Mesenteric fat pad (tissue), 1 donor: ENCODE results near the gene SYMPK. TPM values are rescaled to one million over a fixed set of nuclear protein-coding genes. Genes with fewer than 3 reads are reported as not detected.
"Not testable (repeated sequence)": the region's sequence is repeated elsewhere in the genome, so short reads cannot be mapped to it uniquely, and the experiment has no call there.

Experiments
- DNase-seq: peaks from one replicate; pipeline ENCODE4 v3.0.0-alpha.2; 2020; ENCODE audit warnings: low spot score
- total RNA-seq: library from RNA; stranded (reverse); fragmentation: NEBNext Ultra II Directional; extraction: Animal tissue kit (Norgen Biotek cat#: 25700); gene quantifications from one replicate; pipeline ENCODE4 v1.2.1, GENCODE V29; 2021
- donor health status: DM: yes; HTN: yes; CAD: no.

SYMPK gene
- total RNA-seq, 1 donor from 2014 or later, result 52.8 TPM

DNA sequence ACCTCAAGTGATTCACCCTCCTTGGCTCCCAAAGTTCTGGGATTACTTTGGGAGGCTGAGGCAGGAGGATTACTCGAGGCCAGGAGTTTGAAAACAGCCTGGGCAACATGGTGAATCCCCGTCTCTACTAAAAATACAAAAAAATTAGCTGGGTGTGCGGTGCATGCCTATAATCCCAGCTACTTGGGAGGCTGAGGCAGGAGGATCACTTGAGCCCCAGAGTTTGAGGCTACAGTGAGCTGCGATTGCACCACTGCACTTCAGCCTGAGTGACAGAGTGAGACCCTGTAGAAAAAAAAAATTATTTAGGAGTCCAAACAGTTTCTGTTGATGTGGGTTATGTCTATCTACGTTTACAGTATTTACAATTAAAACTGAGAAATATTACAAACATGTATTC is 7.9 kb upstream of the SYMPK start:
- no peak for DNase-seq

DNA sequence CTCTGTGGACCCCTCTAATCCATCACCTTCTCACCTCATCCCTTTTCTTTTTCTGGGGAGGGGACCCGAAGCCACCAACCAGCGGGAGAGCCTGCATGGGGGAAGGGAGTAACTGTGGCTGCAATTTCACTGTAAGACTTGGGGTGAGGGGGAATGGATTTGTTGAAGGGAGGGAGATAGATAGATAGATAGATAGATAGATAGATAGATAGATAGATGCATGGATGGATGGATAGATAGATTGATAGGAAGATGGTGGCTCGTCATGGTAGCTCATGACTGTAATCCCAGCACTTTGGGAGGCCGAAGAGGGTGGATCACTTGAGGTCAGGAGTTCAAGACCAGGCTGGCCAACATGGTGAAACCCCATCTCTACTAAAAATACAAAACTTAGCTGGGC is 4.3 kb upstream of the SYMPK start:
- not testable (repeated sequence) for DNase-seq

DNA sequence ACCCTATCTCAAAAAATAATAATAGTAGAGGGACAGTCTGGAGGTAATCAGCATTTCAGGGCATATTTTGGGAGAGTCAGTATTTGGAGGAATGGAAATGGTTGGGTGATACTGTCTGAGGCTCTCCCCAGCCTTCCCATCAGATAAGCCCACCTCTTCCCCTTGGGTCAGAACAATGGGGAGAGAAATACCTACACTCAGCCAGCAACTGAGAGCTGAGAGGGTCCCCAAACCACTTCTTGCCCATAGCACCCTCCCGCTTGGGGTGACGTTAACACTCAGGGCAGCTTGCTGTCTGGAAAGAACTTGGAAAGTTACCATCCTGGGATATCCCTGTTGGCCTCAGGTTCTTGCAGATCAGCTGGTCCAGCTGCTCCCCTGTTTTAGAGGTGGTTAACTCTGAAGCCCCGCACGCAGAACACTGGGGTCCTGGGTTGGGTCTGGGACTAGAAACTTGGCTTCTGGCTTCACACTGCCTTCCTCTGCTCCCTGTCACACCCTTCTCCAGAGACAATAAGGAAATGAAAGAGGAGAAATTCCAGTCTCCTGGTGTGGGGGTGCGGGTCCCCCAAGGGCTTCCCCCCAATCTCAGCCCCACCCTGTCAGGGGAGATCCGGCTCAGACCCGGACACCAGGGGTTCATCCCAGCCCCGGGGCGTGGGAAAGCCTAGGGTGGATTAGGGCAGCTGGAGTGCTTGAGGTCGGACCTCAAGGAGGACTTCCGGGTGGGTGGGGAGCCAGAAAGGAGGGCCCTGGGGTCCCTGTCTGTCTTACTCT is 3.6 kb upstream of the SYMPK start:
- no peak for DNase-seq

DNA sequence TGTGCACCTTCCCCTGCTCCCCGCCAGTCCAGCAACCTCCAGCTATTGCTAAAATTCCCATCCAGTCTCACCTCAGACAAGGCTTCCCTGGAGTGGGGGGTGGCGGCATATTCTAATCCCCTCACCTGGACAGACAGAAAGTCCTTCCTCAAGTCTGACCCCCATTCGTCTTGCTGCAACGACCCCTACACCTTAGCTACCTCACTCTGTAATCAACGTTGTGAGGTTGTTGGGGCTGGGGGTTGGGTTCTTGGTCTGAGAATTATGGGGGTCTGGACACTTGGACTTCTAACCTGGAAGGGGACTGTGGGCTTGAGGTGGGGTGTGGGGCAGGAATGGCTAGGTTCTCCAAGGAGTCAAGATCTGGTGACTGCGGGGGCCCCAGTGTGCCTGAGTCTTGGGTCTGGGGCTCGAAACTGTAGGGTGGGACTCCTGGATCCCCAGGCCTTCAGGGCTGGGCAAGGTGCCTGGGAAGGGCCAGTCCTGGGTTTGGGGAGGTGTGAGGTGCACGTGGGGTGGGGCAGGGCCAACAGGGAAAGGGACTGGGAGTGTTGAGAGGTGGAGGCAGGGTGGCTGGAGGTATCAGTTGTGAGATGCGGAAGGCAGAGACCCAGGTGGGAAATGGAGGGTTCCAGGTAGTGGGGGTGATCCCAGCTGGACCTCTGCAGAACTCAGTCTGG is 2.5 kb upstream of the SYMPK start:
- DNase-seq, result no peak

DNA sequence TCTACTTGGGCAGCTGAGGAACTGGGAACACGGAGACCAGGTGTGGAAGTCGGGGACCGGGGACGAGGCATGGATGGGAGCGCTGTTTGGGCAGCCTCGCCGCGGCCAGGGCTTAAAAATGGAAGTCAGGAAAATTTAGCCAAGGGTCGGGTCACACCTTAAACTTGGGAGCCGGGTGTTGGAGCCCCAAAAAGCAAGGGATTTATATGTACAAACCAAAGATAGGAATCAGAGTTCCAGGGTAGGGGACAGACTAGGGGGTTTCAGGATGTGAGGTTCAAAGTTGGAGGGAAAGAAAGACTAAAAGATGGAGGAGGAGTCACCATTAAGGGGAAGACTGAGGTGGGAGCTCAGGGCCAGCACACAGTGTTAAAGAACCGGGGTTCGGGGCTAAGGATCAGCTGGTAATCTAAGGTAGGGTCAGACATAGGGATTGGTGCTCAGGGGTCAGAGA is 1.7 kb upstream of the SYMPK start:
- DNase-seq, result no peak

DNA sequence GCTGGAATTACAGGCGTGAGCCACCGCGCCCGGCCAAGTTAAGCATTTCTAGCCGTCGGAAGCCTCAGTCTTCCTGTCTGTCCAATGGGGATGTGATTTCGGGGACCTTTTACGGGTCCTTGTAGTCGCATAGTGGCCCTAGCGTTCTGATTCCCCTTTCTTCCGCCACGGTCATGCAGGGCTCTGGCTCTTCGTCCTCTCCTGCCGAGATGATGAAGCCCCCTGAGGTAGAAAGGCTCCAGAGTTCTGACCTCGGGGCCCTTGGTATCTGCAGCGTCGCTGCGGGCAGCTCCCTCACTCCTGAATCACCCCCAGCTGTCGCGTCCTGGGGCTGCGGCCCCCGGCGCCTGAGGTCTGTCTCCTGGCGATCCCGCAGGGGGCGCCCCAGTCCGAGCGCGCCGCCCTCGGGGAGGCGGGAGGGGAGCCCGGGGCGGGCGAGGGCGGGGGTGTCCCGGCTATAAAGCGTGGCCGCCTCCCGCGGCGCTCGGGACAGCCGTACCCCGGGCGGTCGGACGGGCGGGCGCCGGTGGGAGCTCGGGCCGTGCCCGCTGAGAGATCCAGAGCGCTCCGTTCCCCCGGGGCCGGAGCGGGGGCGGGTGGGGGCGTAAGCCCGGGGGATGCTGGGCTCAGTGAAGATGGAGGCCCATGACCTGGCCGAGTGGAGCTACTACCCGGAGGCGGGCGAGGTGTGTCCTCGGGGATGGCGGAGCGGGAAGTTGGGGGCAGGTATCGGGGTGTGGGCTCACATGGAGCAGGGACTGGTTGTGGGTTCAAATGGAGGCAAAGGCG is 1.1 kb upstream of the SYMPK start, which contains the start of gene FOXA3:
Gene FOXA3, plus strand, starts transcription at position 487 of the 789 bp plus-strand sequence. Its CDS starts 131 bp downstream, at position 618.
- DNase-seq, result no peak

DNA sequence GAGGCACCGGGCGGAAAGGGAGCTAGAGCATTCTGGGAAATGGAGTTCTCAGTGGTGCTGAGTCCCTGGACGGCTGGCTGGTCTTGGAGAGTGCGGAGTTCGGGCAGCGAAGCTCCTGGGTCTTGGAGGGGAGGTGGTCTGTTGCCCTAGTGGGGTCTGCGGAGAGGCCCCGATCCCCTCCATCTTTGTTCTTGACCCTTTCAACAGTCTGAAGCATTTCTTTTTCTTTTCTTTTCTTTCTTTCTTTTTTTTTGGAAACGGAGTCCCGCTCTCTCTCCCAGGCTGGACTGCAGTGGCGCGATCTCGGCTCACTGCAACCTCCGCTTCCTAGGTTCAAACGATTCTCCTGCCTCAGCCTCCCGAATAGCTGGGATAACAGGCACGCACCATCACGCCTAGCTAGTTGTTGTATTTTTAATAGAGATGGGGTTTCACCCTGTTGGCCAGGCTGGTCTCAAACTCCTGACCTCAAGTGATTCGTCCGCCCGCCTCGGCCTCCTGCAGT is 440 bp upstream of the SYMPK start:
- DNase-seq, result no peak

DNA sequence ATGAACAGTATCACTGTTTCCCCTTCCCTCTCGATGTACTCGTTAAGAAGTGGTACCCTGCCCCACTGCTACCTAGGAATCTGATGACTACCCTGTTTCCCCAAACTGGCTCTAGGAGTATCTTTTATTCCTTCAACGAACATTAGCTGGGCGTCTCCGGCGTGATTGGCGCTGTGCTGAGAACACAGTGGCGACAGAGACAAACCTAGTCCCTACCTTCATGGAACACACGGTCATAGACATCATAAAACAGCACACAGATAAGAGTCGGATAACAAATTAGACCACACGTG is 730 bp downstream of the SYMPK start:
- no peak for DNase-seq

DNA sequence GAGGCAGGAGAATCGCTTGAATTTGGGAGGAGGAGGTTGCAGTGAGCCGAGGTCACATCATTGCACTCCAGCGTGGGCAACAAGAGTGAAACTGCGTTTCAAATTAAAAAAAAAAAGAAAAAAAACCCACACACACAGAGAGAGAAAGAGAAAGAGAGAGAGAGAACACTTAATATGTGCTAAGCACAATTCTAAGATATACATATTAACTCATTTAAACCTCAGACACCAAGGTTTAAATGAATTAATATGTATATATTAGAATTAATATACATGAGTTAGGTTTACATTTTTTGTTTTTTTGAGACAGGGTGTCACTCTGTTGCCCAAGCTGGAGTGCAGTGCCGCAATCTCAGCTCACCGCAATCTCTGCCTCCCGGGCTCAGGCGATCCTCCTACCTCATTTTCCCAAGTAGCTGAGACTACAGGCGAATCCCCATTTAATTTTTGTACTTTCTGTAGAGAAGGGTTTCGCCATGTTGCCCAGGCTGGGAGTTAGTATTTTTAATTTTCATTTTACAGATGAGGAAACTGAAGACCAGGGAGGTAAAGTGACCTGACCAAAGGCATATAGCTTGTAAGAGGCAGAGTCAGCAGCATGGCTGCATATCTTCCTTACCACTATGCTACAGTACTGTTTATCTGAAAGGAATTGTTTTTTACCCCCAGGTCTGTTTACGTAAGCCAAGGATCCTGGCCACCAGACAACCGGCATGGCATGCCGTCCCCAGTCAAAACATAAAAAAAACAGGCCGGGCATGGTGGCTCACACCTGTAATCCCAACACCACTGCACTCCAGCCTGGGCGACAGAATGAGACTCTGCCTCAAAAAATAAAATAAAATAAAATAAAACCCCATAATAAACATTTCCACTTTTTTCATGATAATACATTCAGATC is 2.3 kb downstream of the SYMPK start:
- no peak for DNase-seq

DNA sequence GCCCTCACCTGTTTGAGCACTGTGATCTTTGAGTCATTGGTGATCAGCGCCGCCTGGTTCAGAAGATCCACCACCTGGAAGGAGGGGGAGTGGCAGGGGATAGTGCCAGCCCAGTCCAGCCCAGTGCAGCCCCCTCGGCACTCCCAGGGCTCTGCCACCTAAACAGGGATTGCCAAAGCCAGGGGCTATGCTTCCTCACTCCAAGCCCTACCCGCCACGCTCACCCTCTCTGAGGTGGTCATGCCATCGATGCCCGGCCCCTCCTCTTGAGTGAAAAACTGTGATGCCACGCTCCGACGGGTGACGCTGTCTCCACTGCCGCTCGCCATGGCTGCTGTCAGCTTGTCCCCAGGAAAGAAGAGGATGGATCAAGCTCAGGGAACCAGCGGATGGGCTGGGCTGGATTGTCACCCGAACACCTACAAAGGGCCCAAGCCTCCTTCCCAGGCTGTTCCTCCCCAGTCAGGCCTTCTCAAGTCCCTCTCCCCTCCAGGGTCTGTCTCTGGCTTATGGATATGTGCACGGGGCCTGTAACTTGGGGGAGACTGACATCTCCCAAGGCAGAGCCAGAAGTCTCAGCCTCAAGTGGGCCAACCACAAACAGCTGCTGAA is 8.7 kb downstream of the SYMPK start:
- DNase-seq, result no peak

DNA sequence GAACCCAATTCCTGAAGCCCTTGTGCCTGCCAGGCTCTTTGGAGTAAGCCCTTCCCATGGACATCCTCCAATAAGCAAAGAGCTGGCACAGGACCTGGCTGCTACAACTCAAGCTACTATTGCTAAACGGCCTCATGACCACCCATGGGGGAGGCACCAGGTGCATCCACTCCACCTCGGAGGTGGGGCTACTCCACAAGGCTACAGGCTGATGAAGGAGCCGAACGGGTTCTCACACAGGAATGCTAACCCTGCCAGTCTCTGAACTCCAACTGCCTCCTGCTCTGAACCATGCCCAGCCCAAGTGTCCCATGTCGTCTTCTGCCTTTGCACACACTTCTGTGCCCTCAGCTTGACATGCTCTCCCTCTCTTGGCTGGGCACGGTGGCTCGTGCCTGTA is 10.0 kb downstream of the SYMPK start:
- DNase-seq, result no peak

DNA sequence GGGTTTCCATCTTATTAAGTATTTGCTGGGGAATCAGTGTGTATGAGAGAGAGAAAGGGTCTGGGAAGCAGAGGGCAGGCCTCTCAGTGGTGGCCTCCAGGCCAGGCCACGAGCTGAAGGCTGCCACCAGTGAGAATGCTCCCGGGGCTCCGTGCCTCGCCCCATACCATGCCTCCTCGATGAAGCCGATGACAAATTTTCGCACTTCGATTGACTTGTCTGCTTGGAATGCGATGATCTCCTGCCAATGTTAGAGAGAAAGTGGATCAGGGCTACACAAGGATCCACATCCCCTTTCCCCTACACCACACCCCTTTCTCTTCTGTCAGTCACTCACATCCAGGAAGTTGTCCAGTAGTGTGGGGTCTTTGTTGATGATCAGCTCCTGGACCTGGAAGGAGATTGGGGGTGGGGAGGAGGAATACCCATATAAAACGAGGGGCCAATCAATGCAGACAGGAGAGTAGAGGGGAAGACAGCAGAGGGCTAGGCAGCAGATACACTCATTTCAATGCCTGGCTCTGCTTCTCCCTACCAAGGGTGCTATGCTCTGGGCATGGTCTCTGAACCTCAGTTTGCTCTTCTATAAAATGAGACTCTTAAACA is 10.7 kb downstream of the SYMPK start:
- DNase-seq, result no peak

DNA sequence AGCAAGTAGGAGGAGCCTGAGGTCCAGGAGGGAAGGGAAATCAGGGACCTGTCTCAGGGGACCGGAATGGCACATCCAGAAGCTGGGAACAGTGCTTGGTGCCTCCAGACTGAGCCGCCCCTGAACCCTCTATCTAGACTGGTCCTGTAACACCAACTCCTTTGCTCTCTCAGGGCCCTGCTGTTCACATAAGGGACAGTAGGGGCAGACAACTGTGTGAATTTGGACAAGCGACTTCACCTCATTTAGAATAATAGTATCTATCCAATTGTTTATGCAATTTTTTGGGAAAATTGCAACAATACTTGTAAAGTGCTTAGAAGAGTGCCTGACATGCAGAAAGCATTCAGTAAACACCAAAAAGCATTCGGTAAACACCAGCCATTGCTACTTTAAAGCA is 14.0 kb downstream of the SYMPK start:
- DNase-seq, result no peak

DNA sequence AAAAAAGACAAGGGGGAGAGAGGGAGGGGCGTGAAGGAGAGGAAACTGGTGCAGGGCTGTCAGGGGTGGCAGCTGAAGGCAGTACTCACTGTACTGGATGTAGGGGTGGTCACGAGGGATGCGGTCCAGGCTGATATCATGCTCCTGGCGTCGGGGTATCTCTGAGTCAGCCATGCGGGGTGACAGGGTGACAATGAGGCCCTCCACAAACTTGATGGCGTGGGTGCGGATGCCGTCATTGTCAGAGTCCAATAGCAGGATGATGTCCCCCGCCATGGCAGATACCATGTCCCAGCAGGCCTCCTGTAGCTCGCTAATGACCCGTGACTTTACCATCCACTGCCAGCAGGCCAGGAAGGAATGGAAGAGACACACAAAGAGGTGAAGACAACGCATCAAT is 15.3 kb downstream of the SYMPK start:
- DNase-seq, result no peak

DNA sequence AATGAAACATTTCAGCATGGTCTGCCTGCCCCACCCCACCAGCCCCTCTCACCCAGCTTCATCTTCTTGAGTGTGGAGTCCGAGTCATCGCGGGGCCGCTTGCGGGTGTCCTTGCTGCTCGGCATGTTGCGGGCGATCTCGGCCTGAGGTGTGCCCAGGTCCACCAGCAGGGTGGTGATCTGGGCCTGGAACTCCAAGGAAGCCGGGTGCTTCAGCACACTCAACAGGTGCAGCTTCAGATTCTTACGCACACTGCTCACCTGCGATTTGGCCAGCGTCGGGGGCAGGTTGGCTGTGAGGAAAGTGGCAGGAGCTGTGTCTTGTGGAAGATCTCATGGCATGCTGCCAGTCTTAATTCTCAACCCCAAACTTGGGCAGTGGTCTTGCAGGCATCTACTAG is 20.7 kb downstream of the SYMPK start:
- no peak for DNase-seq

DNA sequence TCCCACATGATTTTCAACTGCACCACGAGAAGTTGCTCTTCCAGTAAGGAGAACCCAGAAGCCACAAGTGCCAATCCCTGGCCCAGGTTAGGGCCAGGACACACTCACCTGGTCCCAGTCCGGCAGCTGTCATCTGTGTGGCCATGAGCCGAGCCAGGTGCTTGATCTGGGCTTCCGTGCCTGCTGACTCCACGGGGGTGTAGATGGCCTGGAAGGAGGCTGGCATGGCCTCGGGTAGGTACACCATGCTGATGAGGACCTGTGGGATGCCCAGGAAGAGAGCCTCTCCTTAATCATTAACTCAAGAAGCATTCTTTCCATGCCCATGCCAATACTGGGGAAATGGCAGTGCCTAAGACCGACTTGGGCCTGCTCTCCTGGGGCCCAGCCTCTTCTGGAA is 28.0 kb downstream of the SYMPK start:
- no peak for DNase-seq

DNA sequence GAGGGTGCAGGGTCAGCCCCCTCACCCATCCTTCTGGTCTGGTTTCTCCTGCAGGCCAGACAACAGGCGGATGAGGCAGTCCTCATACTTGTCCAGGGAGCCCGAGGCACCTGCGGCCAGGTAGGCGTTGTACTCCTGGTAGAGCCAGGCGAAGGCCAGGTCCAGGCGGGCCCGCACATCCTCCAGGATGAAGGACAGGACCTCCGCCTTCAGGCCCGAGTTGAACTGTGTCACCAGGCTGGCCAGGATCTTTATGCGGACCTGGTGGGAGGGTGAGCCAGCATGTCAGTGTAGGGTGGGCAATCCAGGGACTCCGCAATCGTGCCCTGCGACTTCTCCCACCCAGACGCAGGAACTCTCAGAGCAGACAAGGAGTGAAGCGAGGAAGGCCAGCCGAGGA is 34.0 kb downstream of the SYMPK start:
- no peak for DNase-seq

DNA sequence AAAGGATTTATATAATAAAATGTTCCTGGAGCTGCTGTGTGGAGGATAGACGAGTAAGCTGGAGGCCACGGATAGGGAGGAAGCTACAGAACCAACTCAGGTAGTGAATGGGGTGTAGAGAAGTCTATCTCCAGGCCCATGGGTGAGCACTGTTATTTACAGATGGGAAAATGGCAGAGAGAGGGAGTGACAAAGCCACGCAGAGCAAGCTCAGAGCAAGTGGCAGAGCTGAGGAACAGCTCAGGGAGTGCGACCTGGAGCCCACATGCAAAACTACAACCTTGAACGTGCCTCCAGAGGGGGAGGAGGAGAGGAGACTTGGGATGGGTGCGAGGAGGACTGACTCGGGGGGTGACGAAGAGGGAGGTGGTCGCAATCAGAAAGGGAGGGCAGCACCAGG is 34.4 kb downstream of the SYMPK start:
- DNase-seq, result no peak

DNA sequence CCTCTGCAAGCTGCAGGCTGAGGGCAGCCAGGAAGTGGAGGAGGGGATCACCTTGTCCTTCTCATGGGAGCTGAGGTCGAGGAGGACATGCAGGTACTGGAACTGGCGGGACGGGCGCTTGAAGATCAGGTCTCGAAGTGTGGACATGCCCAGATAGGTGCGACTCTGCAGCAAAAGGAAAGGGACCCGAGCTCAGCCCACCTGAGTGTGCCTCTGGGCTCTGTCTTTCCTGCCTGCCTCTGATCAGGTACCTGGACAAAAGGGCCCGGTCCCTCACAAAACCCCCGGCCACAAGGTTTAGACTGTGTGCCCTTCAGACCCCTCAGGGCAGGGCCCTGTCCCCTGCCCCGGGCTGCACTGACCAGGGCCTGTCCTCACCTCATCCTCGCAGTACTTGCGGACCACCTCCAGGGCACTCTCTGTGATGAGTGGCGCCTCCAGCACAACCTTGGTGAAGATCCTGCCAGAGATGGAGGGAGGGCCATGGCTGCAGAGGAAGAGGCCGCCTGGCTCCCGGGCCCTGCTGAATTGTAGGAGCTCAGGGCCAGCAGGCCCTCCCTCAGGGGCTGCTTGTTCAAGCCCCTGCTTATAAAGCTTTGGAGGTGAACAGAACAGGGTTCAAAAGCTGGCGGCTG is 35.4 kb downstream of the SYMPK start:
- DNase-seq, result no peak

DNA sequence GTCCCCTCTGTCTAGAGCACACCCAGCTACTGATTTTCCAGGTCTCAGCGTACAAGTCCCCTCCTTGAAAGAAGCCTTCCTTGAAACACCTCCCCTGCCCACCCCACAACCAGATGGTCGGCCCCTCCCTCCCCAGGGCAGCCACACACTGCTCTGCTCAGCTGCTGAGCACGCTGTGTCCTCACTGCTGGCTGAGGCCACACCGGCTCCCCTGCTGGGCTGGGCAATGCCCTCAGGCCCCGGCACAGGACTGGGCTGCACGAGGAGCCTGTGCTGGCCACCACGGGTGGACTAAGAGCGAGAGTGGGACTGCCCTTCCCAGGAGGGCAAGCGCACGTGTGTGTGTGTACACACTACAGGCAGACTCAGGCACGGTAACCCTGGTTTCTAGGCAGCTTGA is 36.0 kb downstream of the SYMPK start:
- no peak for DNase-seq
